Measurements from ENCODE around the gene KLHL1. TPM values are rescaled to one million over a fixed set of nuclear protein-coding genes. Genes with fewer than 3 reads are reported as not detected.

KLHL1 gene
- polyA plus RNA-seq, 3 donors = not detected

- peaks cover 0 to 10% (median 5%) of the 10 kb centered on the region in 7 donors for H3K9me3 Mint-ChIP-seq
- no peaks in the 10 kb centered on the region for H3K36me3 Mint-ChIP-seq
- no peaks in the 10 kb centered on the region for H3K4me1 Mint-ChIP-seq
Measured at GRCh38 chr13:69904784-69905183, 203.5 kb downstream of the KLHL1 start.

GRCh38 chr13:69903081-69903480 lies 205.2 kb downstream of the KLHL1 start:
- no peak for DNase-seq
- no peak overlapping the region for H3K9ac ChIP-seq (ENCODE audit: insufficient read depth, low read length, poor library complexity, severe bottlenecking)
- TF ChIP-seq CTCF (IDR thresholded peaks at IDR 0.05) = no peak

More at GRCh38 chr13:69904784-69905183, 203.5 kb downstream of the KLHL1 start:
- Histone ChIP-seq H3K36me3 (replicated peaks in 1 of 2; ENCODE audit: control insufficient read depth in 1 of 2, insufficient read depth in 2 of 2, low read length in 2 of 2) (no peaks in the 10 kb centered on the region), H4K20me1 (ENCODE audit: insufficient read depth, low read length) (no peaks in the 10 kb centered on the region), H3K27me3 (ENCODE audit: control insufficient read depth in 2 of 2, insufficient read depth in 2 of 2, low read length in 2 of 2) (no peaks in the 10 kb centered on the region), H3K4me3 (replicated peaks in 1 of 3; ENCODE audit: low read depth in 2 of 3, low read length in 3 of 3) (no peak overlapping the region), H3K79me2 (ENCODE audit: insufficient read depth, low read length) (no peaks in the 10 kb centered on the region), H3K27ac (ENCODE audit: low read depth in 1 of 2, low read length in 2 of 2) (no peak overlapping the region), H3K4me2 (replicated peaks; ENCODE audit: extremely low read depth, low read length, poor library complexity, severe bottlenecking) (no peak overlapping the region), H3K9ac (ENCODE audit: insufficient read depth, low read length, poor library complexity, severe bottlenecking) (no peak overlapping the region), H3K9me3 (replicated peaks in 1 of 2; ENCODE audit: control insufficient read depth in 1 of 2, insufficient read depth in 1 of 2, low read length in 2 of 2) (peaks cover 0 to 8% of the 10 kb centered on the region in 2 donors), H3K4me1 (ENCODE audit: control insufficient read depth in 1 of 2, insufficient read depth in 2 of 2, low read length in 2 of 2) (no peaks in the 10 kb centered on the region), H2AFZ (ENCODE audit: insufficient read depth, low read depth, low read length, poor library complexity, severe bottlenecking) (no peak overlapping the region)
- Mint-ChIP-seq H3K27ac (no peak overlapping the region), H3K27me3 (ENCODE audit: low read depth in 3 of 3) (no peaks in the 10 kb centered on the region), H3K4me3 (no peak overlapping the region)
- DNase-seq = no peak
- no peak for TF ChIP-seq CTCF (IDR thresholded peaks at IDR 0.05)
- intact Hi-C loops (cut with micrococcal nuclease) = no loop called here

More at GRCh38 chr13:69903081-69903480, 205.2 kb downstream of the KLHL1 start:
- no peaks in the 10 kb centered on the region for H3K4me1 ChIP-seq (ENCODE audit: control insufficient read depth in 1 of 2, insufficient read depth in 2 of 2, low read length in 2 of 2)
- H3K79me2 ChIP-seq (ENCODE audit: insufficient read depth, low read length) = no peaks in the 10 kb centered on the region
- no peaks in the 10 kb centered on the region for H4K20me1 ChIP-seq (ENCODE audit: insufficient read depth, low read length)
- Mint-ChIP-seq H3K4me3 (no peak overlapping the region), H3K9me3 (peaks cover 0 to 10% (median 5%) of the 10 kb centered on the region in 7 donors), H3K4me1 (no peaks in the 10 kb centered on the region), H3K36me3 (no peaks in the 10 kb centered on the region), H3K27me3 (ENCODE audit: low read depth in 3 of 3) (no peaks in the 10 kb centered on the region), H3K27ac (no peak overlapping the region)
- H3K36me3 ChIP-seq (replicated peaks in 1 of 2; ENCODE audit: control insufficient read depth in 1 of 2, insufficient read depth in 2 of 2, low read length in 2 of 2) = no peaks in the 10 kb centered on the region
- peaks cover 4 to 9% of the 10 kb centered on the region in 2 donors for H3K9me3 ChIP-seq (replicated peaks in 1 of 2; ENCODE audit: control insufficient read depth in 1 of 2, insufficient read depth in 1 of 2, low read length in 2 of 2)
- no peak overlapping the region for H3K4me2 ChIP-seq (replicated peaks; ENCODE audit: extremely low read depth, low read length, poor library complexity, severe bottlenecking)
- H2AFZ ChIP-seq (ENCODE audit: insufficient read depth, low read depth, low read length, poor library complexity, severe bottlenecking) = no peak overlapping the region
- WGBS (ENCODE audit: insufficient coverage) = 0% methylated on average over 1 of the region's 2 CpGs
- intact Hi-C loops (cut with micrococcal nuclease) = no loop called here
- H3K27ac ChIP-seq (ENCODE audit: low read depth in 1 of 2, low read length in 2 of 2) = no peak overlapping the region
- no peaks in the 10 kb centered on the region for H3K27me3 ChIP-seq (ENCODE audit: control insufficient read depth in 2 of 2, insufficient read depth in 2 of 2, low read length in 2 of 2)
- H3K4me3 ChIP-seq (replicated peaks in 1 of 3; ENCODE audit: low read depth in 2 of 3, low read length in 3 of 3) = no peak overlapping the region
